Naive thymus-derived CD4-positive, alpha-beta T cell (primary cell): ENCODE results near the gene GABRB1. TPM values are rescaled to one million over a fixed set of nuclear protein-coding genes. Genes with fewer than 3 reads are reported as not detected.

Source experiments
- ATAC-seq: fragments of 150-1000 bp; cut with Tn5 transposase; 2 replicates; pipeline ENCODE4 v1.10.0; 2021; ENCODE audit warnings: mild to moderate bottlenecking, moderate library complexity
- CTCF ChIA-PET: fragments of 350-600 bp; sonication (Branson Sonifier 250); formaldehyde crosslinking; loops from one replicate; lab custom pipeline; 2021; ENCODE audit warnings: antibody characterized with exemption; lab: Charles Lee
- POLR2A ChIA-PET: fragments of 350-600 bp; sonication (Branson Sonifier 250); formaldehyde crosslinking; loops from one replicate; lab custom pipeline; 2021; ENCODE audit warnings: antibody characterized with exemption, inconsistent platforms; lab: Charles Lee
- DNase-seq, 9 donors: peaks; one replicate each; pipeline versions ENCODE4 v3.0.0 to v3.0.0-alpha.2; 2020 to 2022; ENCODE audit warnings: mixed read lengths in 1 of 9
- H3K27ac ChIP-seq: one replicate; pipeline ENCODE4 v1.7.0; 2013; ENCODE audit warnings: mild to moderate bottlenecking, low read depth, low read length, moderate library complexity
- H3K27me3 ChIP-seq, 2 donors: one replicate each; pipeline ENCODE4 v1.7.0; 2013; ENCODE audit warnings: low read length in 2 of 2, mild to moderate bottlenecking in 2 of 2, moderate library complexity in 2 of 2; ENCODE audit not compliant: control insufficient read depth in 2 of 2, insufficient read depth in 2 of 2
- H3K36me3 ChIP-seq, 3 experiments: 1 replicate in 2 of 3; 2 replicates in 1 of 3; pipeline ENCODE4 v1.7.0; 2013; ENCODE audit warnings: low read length in 3 of 3, mild to moderate bottlenecking in 3 of 3, moderate library complexity in 1 of 3; ENCODE audit not compliant: insufficient read depth in 3 of 3, control insufficient read depth in 2 of 3
- H3K4me1 ChIP-seq, 2 donors: one replicate each; pipeline ENCODE4 v1.7.0; 2013; ENCODE audit warnings: low read length in 2 of 2, mild to moderate bottlenecking in 2 of 2, moderate library complexity in 1 of 2; ENCODE audit not compliant: control insufficient read depth in 2 of 2, insufficient read depth in 2 of 2
- H3K4me3 ChIP-seq: 2 replicates; pipeline ENCODE4 v1.7.0; 2013; ENCODE audit warnings: mild to moderate bottlenecking, low read length
- H3K9me3 ChIP-seq, 3 experiments: 1 replicate in 2 of 3; 2 replicates in 1 of 3; pipeline ENCODE4 v1.7.0; 2013; ENCODE audit warnings: low read length in 3 of 3; ENCODE audit not compliant: control insufficient read depth in 2 of 3
- H3K27ac Mint-ChIP-seq, 9 donors: one replicate each; pipeline ENCODE4 v1.8.0; 2020 to 2022; ENCODE audit warnings: mixed read lengths in 9 of 9, mild to moderate bottlenecking in 8 of 9, moderate library complexity in 5 of 9, inconsistent platforms in 2 of 9
- H3K27me3 Mint-ChIP-seq, 5 donors: one replicate each; pipeline ENCODE4 v1.8.0; 2021 to 2022; ENCODE audit warnings: mixed read lengths in 5 of 5, mild to moderate bottlenecking in 1 of 5
- H3K36me3 Mint-ChIP-seq, 5 donors: one replicate each; pipeline ENCODE4 v1.8.0; 2020 to 2022; ENCODE audit warnings: mixed read lengths in 5 of 5, mild to moderate bottlenecking in 3 of 5, inconsistent platforms in 1 of 5
- H3K4me1 Mint-ChIP-seq, 7 donors: one replicate each; pipeline ENCODE4 v1.8.0; 2020 to 2022; ENCODE audit warnings: mixed read lengths in 7 of 7, mild to moderate bottlenecking in 3 of 7, inconsistent platforms in 1 of 7
- H3K4me3 Mint-ChIP-seq, 10 donors: one replicate each; pipeline ENCODE4 v1.8.0; 2020 to 2022; ENCODE audit warnings: mild to moderate bottlenecking in 10 of 10, mixed read lengths in 10 of 10, moderate library complexity in 6 of 10, inconsistent platforms in 2 of 10
- H3K9me3 Mint-ChIP-seq, 11 donors: one replicate each; pipeline ENCODE4 v1.8.0; 2020 to 2022; ENCODE audit warnings: mixed read lengths in 11 of 11, mild to moderate bottlenecking in 4 of 11, inconsistent platforms in 1 of 11, moderate library complexity in 1 of 11
- intact Hi-C, 2 donors: fragments of 100-400 bp; cut with micrococcal nuclease; formaldehyde crosslinking; loops; one replicate each; pipeline ENCODE4 v1.15.1; 2023
- polyA plus RNA-seq, 2 donors: library from polyadenylated mRNA; unstranded; fragments of 300-500 nt; fragmentation: Illumina TruSeq; gene quantifications; one replicate each; pipeline ENCODE4 v1.2.3, GENCODE V29; 2021
- total RNA-seq, 6 experiments: library from RNA in 5 of 6; stranded (reverse) in 5 of 6; gene quantifications; 1 replicate in 5 of 6; 2 replicates in 1 of 6; pipeline ENCODE4 v1.2.3 and lab custom pipeline; 2021 to 2026

The GABRB1 gene
- total and polyA plus RNA-seq, 7 experiments from 2014 or later: not detected

- H3K4me1 ChIP-seq: no peaks in the 10 kb centered on the region
- ATAC-seq: no peak
- no peaks in the 10 kb centered on the region for H3K36me3 ChIP-seq
- intact Hi-C loops: no loop called here
- H3K27ac ChIP-seq: no peak overlapping the region
- ChIA-PET CTCF (no interaction called here), POLR2A (no interaction called here)
- H3K27me3 ChIP-seq: no peaks in the 10 kb centered on the region
- no peaks in the 10 kb centered on the region for H3K36me3 Mint-ChIP-seq
- peaks cover 0 to 1% (median 0%) of the 10 kb centered on the region in 11 donors for H3K9me3 Mint-ChIP-seq
- DNase-seq: no peak
- no peaks in the 10 kb centered on the region for H3K9me3 ChIP-seq
- peaks cover 2 to 18% (median 16%) of the 10 kb centered on the region in 5 donors for H3K27me3 Mint-ChIP-seq
- no peak overlapping the region for H3K27ac Mint-ChIP-seq
- H3K4me1 Mint-ChIP-seq: no peaks in the 10 kb centered on the region
- no peak overlapping the region for H3K4me3 Mint-ChIP-seq
- no peak overlapping the region for H3K4me3 ChIP-seq
Observed at GRCh38 chr4:47340914-47341313, 309.5 kb downstream of the GABRB1 start.

GRCh38 chr4:47342796-47343195 lies 311.4 kb downstream of the GABRB1 start:
- ATAC-seq: no peak
- no peak overlapping the region for H3K4me3 Mint-ChIP-seq
- intact Hi-C loops: no loop called here

GRCh38 chr4:47349326-47349725 lies 318.0 kb downstream of the GABRB1 start:
- DNase-seq: no peak
- peaks cover 0 to 5% (median 0%) of the 10 kb centered on the region in 5 donors for H3K36me3 Mint-ChIP-seq
- H3K4me3 Mint-ChIP-seq: no peak overlapping the region
- ChIA-PET CTCF (no interaction called here), POLR2A (no interaction called here)
- no peaks in the 10 kb centered on the region for H3K36me3 ChIP-seq
- no peak for ATAC-seq
- H3K27me3 ChIP-seq: no peaks in the 10 kb centered on the region
- H3K27me3 Mint-ChIP-seq: peaks cover 0 to 22% (median 14%) of the 10 kb centered on the region in 5 donors
- H3K27ac Mint-ChIP-seq: no peak overlapping the region
- intact Hi-C loops: no loop called here
- no peak overlapping the region for H3K4me3 ChIP-seq
- H3K4me1 Mint-ChIP-seq: no peaks in the 10 kb centered on the region
- peaks cover 0 to 7% (median 0%) of the 10 kb centered on the region in 11 donors for H3K9me3 Mint-ChIP-seq
- H3K4me1 ChIP-seq: no peaks in the 10 kb centered on the region
- H3K27ac ChIP-seq: no peak overlapping the region
- H3K9me3 ChIP-seq: no peaks in the 10 kb centered on the region

More at GRCh38 chr4:47342796-47343195, 311.4 kb downstream of the GABRB1 start:
- no peak overlapping the region for H3K27ac Mint-ChIP-seq
- no peak overlapping the region for H3K4me3 ChIP-seq
- no peaks in the 10 kb centered on the region for H3K4me1 ChIP-seq
- ChIA-PET POLR2A (no interaction called here), CTCF (no interaction called here)
- H3K4me1 Mint-ChIP-seq: no peaks in the 10 kb centered on the region
- peaks cover 2 to 17% (median 4%) of the 10 kb centered on the region in 5 donors for H3K27me3 Mint-ChIP-seq
- H3K27ac ChIP-seq: no peak overlapping the region
- H3K36me3 ChIP-seq: no peaks in the 10 kb centered on the region
- no peaks in the 10 kb centered on the region for H3K36me3 Mint-ChIP-seq
- no peaks in the 10 kb centered on the region for H3K27me3 ChIP-seq
- H3K9me3 ChIP-seq: no peaks in the 10 kb centered on the region
- DNase-seq: no peak
- H3K9me3 Mint-ChIP-seq: no peaks in the 10 kb centered on the region

GRCh38 chr4:47355568-47355967 lies 324.2 kb downstream of the GABRB1 start:
- no peaks in the 10 kb centered on the region for H3K9me3 ChIP-seq
- H3K27me3 ChIP-seq: no peaks in the 10 kb centered on the region
- H3K27ac Mint-ChIP-seq: no peak overlapping the region
- H3K27me3 Mint-ChIP-seq: peaks cover 4 to 10% (median 6%) of the 10 kb centered on the region in 5 donors
- ChIA-PET POLR2A (no interaction called here), CTCF (no interaction called here)
- no peak overlapping the region for H3K4me3 ChIP-seq
- no peaks in the 10 kb centered on the region for H3K4me1 ChIP-seq
- no peaks in the 10 kb centered on the region for H3K36me3 Mint-ChIP-seq
- no peak for ATAC-seq
- no peak for DNase-seq
- no peak overlapping the region for H3K27ac ChIP-seq
- no peaks in the 10 kb centered on the region for H3K4me1 Mint-ChIP-seq
- intact Hi-C loops: no loop called here
- H3K36me3 ChIP-seq: no peaks in the 10 kb centered on the region
- H3K9me3 Mint-ChIP-seq: peaks cover 0 to 6% (median 0%) of the 10 kb centered on the region in 11 donors
- no peak overlapping the region for H3K4me3 Mint-ChIP-seq

GRCh38 chr4:47359891-47360290 lies 328.5 kb downstream of the GABRB1 start:
- no peaks in the 10 kb centered on the region for H3K36me3 Mint-ChIP-seq
- intact Hi-C loops: no loop called here
- no peak for DNase-seq

GRCh38 chr4:47367761-47368160 lies 336.4 kb downstream of the GABRB1 start:
- H3K27ac ChIP-seq: no peak overlapping the region
- DNase-seq (no peak), ATAC-seq (no peak)
- H3K27me3 ChIP-seq: no peaks in the 10 kb centered on the region
- no peaks in the 10 kb centered on the region for H3K36me3 ChIP-seq
- intact Hi-C loops: no loop called here
- H3K4me3 ChIP-seq: no peak overlapping the region
- POLR2A ChIA-PET: no interaction called here
- Mint-ChIP-seq H3K27me3 (peaks cover 9 to 34% (median 24%) of the 10 kb centered on the region in 5 donors), H3K4me3 (no peak overlapping the region), H3K4me1 (no peaks in the 10 kb centered on the region), H3K9me3 (peaks cover 0 to 2% (median 0%) of the 10 kb centered on the region in 11 donors), H3K36me3 (no peaks in the 10 kb centered on the region), H3K27ac (no peak overlapping the region)
- no peaks in the 10 kb centered on the region for H3K4me1 ChIP-seq
- H3K9me3 ChIP-seq: no peaks in the 10 kb centered on the region
- CTCF ChIA-PET: interaction anchor here (0.6 kb wide), 1 partner anchor 435 kb away, joined by 3 read pairs; no protein-coding TSS in a partner anchor

More at GRCh38 chr4:47359891-47360290, 328.5 kb downstream of the GABRB1 start:
- Histone ChIP-seq H3K4me3 (no peak overlapping the region), H3K9me3 (no peaks in the 10 kb centered on the region), H3K27ac (no peak overlapping the region), H3K27me3 (no peaks in the 10 kb centered on the region), H3K4me1 (no peaks in the 10 kb centered on the region), H3K36me3 (no peaks in the 10 kb centered on the region)
- ATAC-seq: no peak
- ChIA-PET CTCF (no interaction called here), POLR2A (no interaction called here)
- Mint-ChIP-seq H3K27ac (no peak overlapping the region), H3K4me3 (no peak overlapping the region), H3K27me3 (peaks cover 18 to 36% (median 29%) of the 10 kb centered on the region in 5 donors), H3K4me1 (no peaks in the 10 kb centered on the region), H3K9me3 (no peaks in the 10 kb centered on the region)

- H3K4me3 Mint-ChIP-seq: no peak overlapping the region
- no peak overlapping the region for H3K27ac Mint-ChIP-seq
- ATAC-seq: no peak
- peaks cover 0 to 2% (median 0%) of the 10 kb centered on the region in 7 donors for H3K4me1 Mint-ChIP-seq
- CTCF ChIA-PET: no interaction called here
- H3K4me3 ChIP-seq: no peak overlapping the region
- intact Hi-C loops: no loop called here
- H3K36me3 Mint-ChIP-seq: no peaks in the 10 kb centered on the region
- H3K9me3 Mint-ChIP-seq: peaks cover 0 to 2% (median 0%) of the 10 kb centered on the region in 11 donors
- H3K9me3 ChIP-seq: no peaks in the 10 kb centered on the region
- no peaks in the 10 kb centered on the region for H3K36me3 ChIP-seq
- POLR2A ChIA-PET: no interaction called here
- H3K4me1 ChIP-seq: no peaks in the 10 kb centered on the region
- H3K27ac ChIP-seq: no peak overlapping the region
- no peak for DNase-seq
- peaks cover 9 to 34% (median 28%) of the 10 kb centered on the region in 5 donors for H3K27me3 Mint-ChIP-seq
- no peaks in the 10 kb centered on the region for H3K27me3 ChIP-seq
Observed at GRCh38 chr4:47368211-47368610, 336.8 kb downstream of the GABRB1 start.
